Measurements from ENCODE around the gene ZNF83. TPM values are rescaled to one million over a fixed set of nuclear protein-coding genes. Genes with fewer than 3 reads are reported as not detected.
A peak's percentile ranks its signal among the peaks of the same experiment; 100 is the strongest.
"Not testable (repeated sequence)": the region's sequence is repeated elsewhere in the genome, so short reads cannot be mapped to it uniquely, and the experiment has no call there.

ZNF83 gene
- total RNA-seq, 1 donor from 2014 or later = 58.7 TPM

DNA sequence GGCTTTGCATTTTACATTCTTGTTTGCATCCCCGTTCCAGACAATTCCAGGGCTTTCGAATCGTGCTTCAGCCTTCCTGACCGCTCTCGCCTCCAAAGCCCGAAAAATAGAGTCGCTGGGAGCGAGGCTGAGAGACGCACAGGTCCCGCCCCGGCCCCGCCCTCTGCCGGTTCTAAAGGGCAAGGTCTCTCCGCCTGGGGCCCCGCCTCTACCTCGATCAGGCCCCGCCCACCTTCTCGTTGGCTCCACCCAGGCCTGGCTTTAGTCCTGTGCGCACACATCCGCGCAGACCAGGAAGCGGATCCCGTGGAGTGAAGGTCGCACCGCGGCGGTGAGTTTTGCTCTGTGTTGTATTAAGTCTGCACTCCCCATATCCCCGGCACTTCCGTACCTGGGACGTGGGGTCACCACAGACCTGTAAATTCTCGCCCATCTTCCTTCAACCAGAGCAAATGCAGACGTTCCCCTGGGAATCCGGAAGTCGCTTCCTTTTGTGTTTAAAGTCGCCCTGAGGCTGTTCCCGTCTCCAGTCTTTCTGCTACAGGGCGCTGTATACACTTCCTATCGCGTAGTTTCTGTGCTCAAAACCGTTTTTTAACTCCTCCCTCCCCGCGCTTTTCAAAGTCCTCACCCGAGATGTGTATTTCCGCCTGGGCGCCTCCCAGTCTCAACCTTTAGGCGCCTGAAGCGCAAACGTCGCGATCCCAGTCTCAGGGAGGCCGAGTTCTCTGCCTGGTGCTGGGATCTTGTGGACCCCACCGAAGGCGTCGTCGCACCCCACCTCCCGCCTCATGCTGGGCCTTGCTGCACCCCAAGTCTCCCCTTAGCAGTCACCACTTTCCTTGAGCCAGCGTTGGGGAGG lies 67.9 kb downstream of the ZNF83 start, which contains the start of gene ZNF701:
Gene ZNF701 (plus strand): TSS at position 288 of the 862 bp plus-strand sequence. CDS start 3,861 bp downstream, outside the sequence.
- DNase-seq (ENCODE audit: extremely low read depth, low read depth, low spot score) = peak; percentile 57

- DNase-seq (ENCODE audit: extremely low read depth, low read depth, low spot score) = not testable (repeated sequence)
Observed at GRCh38 chr19:52569638-52569999, 68.5 kb downstream of the ZNF83 start.

GRCh38 chr19:52567921-52568320 lies 70.2 kb downstream of the ZNF83 start:
- DNase-seq (ENCODE audit: extremely low read depth, low read depth, low spot score) = no peak

DNA sequence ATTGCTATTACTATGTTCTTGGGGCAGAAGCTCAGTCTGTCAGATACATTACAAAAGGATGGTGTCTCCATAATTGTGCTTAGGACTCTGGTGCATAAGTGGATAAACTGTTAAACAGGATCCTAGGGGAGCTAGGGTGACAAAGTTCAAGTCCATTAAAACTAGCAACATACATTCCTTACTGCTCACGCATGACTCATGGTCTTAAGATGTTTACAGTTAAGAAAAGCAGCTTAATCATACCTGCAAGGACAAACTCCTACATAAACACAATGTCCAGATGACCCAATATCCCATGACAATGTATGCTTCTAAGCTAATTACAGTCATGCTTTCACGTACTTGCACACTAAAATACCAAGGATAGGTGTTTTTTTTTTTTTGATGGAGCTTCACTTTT lies 71.6 kb downstream of the ZNF83 start:
- no peak for DNase-seq (ENCODE audit: extremely low read depth, low read depth, low spot score)

DNA sequence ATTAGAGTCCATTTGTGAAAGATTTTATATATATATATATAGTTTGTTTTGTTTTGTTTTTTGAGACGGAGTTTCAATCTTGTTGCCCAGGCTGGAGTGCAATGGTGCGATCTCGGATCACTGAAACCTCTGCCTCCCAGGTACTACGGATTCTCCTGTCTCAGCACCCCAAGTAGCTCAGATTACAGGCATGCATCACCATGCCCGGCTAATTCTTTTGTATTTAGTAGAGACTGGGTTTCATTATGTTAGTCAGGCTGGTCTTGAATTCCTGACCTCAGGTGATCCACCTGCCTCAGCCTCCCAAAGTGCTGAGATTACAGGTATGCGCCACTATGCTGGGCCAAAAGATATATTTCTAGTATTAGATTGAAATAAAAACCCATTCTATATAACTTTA lies 72.0 kb downstream of the ZNF83 start:
- no peak for DNase-seq (ENCODE audit: extremely low read depth, low read depth, low spot score)

Other genes starting within 250 kb of the ZNF83 start
- 15.7 and 25.4 TPM in 2 replicates for gene ZNF528, start 240.5 kb downstream of the ZNF83 start, total RNA-seq
- not detected in 2 replicates for gene ZNF534, start 209.2 kb downstream of the ZNF83 start, total RNA-seq
- 3.5 and 4.3 TPM in 2 replicates for gene ZNF578, start 184.8 kb downstream of the ZNF83 start, total RNA-seq
- 7.1 and 19.3 TPM in 2 replicates for gene ZNF808, start 110.7 kb downstream of the ZNF83 start, total RNA-seq
- gene ZNF701, start 68.1 kb downstream of the ZNF83 start, total RNA-seq = 6.9 and 9.8 TPM in 2 replicates
- gene ZNF611, start 96.7 kb upstream of the ZNF83 start, total RNA-seq = 9.5 and 12.8 TPM in 2 replicates
- 1.8 and 2.1 TPM in 2 replicates for gene ZNF600, start 148.4 kb upstream of the ZNF83 start, total RNA-seq
- gene ZNF28, start 183.3 kb upstream of the ZNF83 start, total RNA-seq = 14.5 and 14.6 TPM in 2 replicates
- 14.2 and 19.4 TPM in 2 replicates for gene ZNF468, start 219.3 kb upstream of the ZNF83 start, total RNA-seq